ENCODE measurements around the gene SFXN5.
A peak's percentile ranks its signal among the peaks of the same experiment; 100 is the strongest.

The SFXN5 gene

GRCh38 chr2:72996117-72996502 lies 75.4 kb downstream of the SFXN5 start:
- TF ChIP-seq CTCF (IDR thresholded peaks at IDR 0.05), result no peak

- TF ChIP-seq CTCF (IDR thresholded peaks at IDR 0.05), result no peak
These were observed 75.9 kb downstream of the SFXN5 start for GRCh38 chr2:72995430-72996116.

- no peak for TF ChIP-seq CTCF (IDR thresholded peaks at IDR 0.05)
These were observed 76.5 kb downstream of the SFXN5 start for GRCh38 chr2:72994991-72995380.

GRCh38 chr2:72994282-72994990 lies 77.1 kb downstream of the SFXN5 start:
- no peak for TF ChIP-seq CTCF (IDR thresholded peaks at IDR 0.05)

GRCh38 chr2:72993933-72994280 lies 77.6 kb downstream of the SFXN5 start:
- no peak for TF ChIP-seq CTCF (IDR thresholded peaks at IDR 0.05)

GRCh38 chr2:72993147-72993932 lies 78.2 kb downstream of the SFXN5 start:
- TF ChIP-seq CTCF (IDR thresholded peaks at IDR 0.05), result peak; percentile 55

GRCh38 chr2:72992734-72993102 lies 78.8 kb downstream of the SFXN5 start:
- no peak for TF ChIP-seq CTCF (IDR thresholded peaks at IDR 0.05)
